Right lung (tissue), 5 donors: ENCODE measurements around the gene HYAL1. TPM values are rescaled to one million over a fixed set of nuclear protein-coding genes. Genes with fewer than 3 reads are reported as not detected.
"Not testable (repeated sequence)": the region's sequence is repeated elsewhere in the genome, so short reads cannot be mapped to it uniquely, and the experiment has no call there.

Source experiments
- DNase-seq, 2 donors: peaks; one replicate each; pipeline ENCODE4 v3.0.0-alpha.2; 2013
- polyA plus RNA-seq, 5 donors: library from polyadenylated mRNA; unstranded; fragments of 120-200 nt; gene quantifications; one replicate each; pipeline versions ENCODE4 v1.2.1 to v1.2.3, GENCODE V29; 2013; ENCODE audit warnings: inconsistent platforms in 1 of 5, low replicate concordance in 1 of 5; ENCODE audit not compliant: insufficient read length in 5 of 5, insufficient read depth in 1 of 5

The HYAL1 gene
- polyA plus RNA-seq, 5 donors = 2.2 to 3.1 (median 2.5) TPM

DNA sequence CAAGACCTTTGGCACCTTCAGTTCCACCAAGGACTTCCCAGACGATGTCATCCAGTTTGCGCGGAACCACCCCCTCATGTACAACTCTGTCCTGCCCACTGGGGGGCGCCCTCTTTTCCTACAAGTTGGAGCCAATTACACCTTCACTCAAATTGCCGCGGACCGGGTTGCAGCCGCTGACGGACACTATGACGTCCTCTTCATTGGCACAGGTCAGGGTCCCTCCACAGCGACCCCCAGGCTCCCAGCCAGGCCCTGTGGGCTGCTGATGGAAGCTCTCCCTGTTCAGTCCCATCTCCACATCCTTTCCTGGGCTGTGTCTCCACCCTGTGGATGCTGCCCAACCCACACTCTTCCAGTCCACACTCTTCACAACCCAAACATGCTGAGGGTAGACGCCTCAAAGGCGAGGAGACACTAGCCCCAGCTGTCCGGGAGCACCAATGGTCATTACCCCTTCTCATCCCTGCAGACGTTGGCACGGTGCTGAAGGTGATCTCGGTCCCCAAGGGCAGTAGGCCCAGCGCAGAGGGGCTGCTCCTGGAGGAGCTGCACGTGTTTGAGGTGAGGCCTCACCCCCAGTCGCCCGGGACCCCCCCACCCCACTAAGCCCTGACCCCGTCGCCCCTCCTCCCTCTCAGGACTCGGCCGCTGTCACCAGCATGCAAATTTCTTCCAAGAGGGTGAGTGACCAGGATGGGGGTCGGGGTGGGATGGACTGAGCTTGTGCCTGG lies 28.8 kb downstream of the HYAL1 start:
- DNase-seq = no peak

DNA sequence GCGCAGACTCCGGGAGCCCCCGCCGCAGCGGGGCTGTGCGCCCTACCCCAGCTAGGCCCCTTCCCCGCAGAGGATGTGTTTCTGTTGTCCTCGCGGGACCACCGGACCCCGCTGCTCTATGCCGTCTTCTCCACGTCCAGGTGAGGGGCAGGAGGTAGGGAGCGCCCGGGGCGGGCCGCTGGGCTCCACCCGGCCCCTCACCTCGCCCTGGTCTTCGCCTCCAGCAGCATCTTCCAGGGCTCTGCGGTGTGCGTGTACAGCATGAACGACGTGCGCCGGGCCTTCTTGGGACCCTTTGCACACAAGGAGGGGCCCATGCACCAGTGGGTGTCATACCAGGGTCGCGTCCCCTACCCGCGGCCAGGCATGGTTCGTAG lies 29.7 kb downstream of the HYAL1 start:
- DNase-seq = no peak

DNA sequence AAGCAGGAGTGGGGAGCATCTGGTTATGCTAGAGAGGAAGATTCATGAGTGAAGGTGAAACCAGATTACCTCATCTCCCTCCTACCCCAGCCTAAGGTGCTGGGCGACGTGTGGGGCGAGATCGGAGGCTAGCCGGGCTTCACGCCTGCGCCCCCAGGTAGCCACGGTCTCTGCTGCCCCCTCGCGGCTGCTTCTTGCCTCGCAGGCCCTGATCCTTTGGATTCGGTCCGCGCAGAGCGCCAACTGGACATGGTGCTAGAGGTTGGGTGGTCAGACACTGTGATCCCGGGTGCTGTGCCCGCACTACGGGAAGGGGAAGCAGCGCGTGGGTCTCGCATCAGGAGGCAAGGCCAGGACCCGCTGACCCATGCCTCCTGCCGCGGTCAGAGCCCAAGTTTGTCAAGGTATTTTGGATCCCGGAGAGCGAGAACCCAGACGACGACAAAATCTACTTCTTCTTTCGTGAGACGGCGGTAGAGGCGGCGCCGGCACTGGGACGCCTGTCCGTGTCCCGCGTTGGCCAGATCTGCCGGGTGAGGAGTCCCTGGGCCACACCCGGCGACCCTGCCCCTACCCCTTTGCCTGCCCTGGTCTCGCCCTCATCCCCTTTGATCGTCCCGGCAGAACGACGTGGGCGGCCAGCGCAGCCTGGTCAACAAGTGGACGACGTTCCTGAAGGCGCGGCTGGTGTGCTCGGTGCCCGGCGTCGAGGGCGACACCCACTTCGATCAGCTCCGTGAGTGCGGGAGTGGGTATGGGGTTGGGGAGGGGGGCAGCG lies 30.3 kb downstream of the HYAL1 start:
- DNase-seq = peak; percentile 76 to 79

DNA sequence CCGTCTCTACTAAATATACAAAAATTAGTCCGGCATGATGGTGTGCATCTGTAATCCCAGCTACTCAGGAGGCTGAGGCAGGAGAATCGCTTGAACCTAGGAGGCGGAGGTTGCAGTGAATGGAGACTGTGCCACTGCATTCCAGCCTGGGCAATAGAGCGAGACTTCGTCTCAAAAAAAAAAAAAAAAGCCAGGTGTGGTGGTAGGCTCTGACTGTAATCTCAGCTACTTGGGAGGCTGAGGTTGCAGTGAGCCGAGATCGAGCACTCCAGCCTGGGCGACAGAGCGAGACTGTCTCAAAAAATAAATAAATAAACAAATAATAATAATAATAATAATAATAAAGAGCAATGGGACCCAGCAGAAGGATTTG lies 30.9 kb downstream of the HYAL1 start:
- not testable (repeated sequence) for DNase-seq

DNA sequence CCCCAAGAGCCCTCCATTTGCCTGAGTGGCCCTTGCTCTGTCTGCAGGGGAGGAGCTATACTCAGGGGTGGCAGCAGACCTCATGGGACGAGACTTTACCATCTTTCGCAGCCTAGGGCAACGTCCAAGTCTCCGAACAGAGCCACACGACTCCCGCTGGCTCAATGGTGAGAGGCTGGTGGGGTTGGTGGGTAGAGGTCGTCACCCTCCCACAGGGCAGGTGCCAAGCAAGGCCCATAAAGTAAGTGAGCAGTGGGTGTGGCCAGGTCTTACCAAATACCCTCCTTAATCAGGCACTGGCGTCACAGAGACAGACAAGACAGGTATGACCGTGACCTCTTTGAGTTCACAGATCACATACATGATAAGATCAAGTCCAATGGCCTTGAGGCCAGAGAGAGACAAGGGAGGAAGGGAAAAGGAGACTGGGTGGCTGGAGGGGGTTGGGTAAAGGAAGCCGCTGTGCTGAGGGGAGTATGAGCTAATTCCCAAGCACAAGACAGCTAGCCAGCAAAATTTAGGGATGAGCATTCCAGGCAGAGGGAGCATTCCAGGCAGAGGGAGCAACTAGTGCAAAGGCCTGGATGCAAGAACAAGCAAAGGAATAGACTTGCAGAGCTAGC lies 31.9 kb downstream of the HYAL1 start:
- DNase-seq = no peak

DNA sequence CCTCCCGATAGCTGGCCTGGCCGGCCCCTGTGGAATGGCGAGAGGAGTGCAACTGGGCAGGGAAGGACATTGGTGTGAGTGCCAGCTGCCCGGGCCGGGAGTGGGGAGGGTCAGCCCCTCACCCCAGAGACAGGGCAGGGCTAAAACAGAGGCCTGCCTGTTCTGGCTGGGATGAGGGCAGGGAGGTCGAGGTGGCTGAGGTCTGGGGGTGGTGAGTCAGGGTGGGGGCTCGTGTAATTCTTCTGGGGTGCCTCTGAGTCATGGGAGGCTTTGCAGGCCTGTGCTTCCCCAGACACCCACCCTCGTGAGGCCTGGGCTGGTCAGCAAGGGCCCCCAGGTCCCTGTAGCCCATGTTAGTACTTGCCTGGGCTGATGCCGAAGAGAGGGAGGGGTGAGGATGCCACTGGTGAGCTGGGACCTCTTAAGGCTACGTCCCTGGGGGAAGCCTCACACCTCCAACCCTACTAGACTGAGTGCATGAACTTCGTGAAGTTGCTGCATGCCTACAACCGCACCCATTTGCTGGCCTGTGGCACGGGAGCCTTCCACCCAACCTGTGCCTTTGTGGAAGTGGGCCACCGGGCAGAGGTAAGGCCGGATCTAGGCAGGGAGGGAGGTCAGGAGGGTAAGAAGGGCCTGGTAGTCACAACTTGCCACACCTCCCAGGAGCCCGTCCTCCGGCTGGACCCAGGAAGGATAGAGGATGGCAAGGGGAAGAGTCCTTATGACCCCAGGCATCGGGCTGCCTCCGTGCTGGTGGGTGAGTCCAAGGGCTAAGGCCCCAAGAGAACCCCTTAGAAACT lies 32.8 kb downstream of the HYAL1 start:
- DNase-seq = no peak

DNA sequence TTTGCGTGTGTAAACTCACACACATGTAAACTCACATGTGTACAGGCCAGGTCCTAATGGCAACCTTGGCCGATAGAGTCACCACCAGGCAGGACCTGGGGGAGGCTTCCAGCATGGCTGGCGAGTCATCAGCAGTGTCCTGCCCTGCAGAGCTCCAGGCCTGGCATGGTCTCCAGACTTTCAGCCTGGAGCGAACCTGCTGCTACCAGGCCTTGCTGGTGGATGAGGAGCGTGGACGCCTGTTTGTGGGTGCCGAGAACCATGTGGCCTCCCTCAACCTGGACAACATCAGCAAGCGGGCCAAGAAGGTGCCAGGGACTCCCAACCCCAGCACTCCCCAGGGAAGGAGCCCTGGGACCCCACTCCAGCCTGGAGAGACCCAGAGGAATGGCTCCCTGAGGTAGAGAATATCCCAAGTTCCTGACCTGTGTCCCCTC lies 33.4 kb downstream of the HYAL1 start:
- DNase-seq = no peak

DNA sequence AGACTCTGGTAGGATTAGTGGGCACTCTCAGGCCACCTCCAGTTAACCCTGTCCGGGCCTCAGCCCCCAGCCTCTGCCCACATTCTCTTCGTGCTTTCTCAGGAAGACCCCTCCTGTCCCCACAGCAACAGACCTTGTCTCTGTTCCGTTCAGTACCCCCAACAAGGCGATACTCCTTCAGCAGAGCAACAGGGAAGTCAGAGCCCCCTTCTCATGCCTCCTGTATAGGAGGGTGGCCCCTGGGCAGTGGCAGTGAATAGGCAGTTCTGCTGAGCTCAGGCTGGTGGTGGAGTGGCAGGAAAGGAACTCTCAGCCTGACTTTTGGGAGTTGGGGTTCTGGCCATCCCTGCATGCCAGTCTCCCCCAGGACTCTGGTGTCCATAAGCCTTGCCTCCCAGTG lies 33.9 kb downstream of the HYAL1 start:
- no peak for DNase-seq

DNA sequence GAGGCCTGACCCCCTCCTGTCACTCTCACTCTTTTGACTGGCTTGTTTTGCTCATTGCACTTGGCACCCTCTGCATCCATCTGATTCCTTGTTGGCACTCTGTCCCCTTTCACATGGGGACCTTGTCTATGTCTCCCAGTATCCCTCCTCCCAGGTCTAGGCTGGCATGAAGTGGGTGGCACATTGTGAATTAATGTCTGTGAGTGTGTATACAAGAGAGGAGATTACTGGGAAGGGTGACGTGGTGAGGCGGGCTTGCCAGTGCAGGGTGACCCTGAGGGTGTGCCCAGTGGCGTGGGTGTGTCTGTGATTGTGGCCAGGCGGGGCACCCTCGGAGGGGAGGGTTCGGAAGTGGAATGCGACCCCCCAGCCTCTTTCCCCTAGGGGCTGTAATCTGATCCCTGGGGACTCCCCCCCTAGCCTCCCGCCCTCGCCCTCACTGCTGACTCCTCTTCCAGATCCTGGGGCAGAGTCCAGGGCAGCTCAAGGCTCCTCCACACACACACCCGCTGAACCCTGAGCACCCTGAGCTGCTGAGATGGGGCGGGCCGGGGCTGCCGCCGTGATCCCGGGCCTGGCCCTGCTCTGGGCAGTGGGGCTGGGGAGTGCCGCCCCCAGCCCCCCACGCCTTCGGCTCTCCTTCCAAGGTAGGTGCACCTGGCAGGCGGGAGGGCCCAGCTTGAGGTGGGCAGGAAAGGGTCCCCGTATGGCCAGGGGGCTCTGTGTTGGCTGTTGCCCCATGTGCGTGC lies 34.5 kb downstream of the HYAL1 start, which contains the start of gene SEMA3B:
Gene SEMA3B, plus strand, starts transcription at position 445 of the 749 bp plus-strand sequence. Its CDS starts 94 bp downstream, at position 539.
- DNase-seq = peak in 1 of 2 donors; percentile 52

DNA sequence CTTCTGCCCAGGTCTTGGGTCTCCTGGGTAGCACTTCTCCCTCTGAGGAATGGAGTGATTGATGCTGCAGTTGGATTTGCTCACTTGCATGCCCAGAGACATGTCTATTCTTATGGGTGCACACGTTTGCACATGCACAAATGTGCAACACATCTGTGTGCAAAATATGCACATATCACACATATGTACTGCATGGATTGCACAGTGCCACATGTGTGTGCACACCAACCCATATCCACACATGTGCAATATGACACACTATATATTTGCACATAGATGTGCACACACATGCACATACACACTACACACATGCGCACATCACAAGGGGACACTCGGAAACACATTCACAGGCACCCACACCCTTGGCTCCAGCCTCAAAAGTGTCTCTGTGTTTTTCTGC lies 35.1 kb downstream of the HYAL1 start:
- no peak for DNase-seq

DNA sequence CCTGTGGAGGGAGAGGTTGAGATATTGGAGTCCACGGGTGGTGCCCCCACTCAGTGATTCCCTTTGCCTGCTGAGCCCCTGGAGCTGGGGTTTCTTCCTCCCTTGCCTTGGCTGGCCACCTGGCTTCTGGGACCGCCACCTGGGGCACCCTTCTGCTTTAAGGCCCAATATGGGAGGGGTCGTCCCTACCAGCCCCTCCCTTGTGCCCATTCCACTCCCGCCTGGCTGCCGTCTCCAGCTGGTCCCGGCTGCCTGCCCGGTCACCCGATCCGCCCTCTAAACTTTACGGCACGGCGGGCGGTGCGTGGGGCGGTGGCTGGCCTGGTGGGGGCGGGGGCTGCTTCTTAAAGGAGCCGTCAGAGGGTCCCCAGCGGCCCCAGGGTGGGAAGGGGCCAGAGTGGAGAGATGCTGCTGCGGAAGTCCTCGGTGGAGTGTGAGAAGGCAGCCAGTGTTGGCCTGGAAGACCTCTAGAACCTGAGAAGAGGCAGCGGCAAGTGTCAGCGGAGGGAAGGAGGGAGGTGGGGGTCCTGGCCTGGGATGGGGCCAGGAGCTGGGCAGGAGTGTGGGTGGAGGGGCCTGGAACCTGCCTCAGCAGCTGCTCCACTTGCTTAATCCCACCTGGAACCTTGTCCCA lies 36.0 kb downstream of the HYAL1 start:
- no peak for DNase-seq

DNA sequence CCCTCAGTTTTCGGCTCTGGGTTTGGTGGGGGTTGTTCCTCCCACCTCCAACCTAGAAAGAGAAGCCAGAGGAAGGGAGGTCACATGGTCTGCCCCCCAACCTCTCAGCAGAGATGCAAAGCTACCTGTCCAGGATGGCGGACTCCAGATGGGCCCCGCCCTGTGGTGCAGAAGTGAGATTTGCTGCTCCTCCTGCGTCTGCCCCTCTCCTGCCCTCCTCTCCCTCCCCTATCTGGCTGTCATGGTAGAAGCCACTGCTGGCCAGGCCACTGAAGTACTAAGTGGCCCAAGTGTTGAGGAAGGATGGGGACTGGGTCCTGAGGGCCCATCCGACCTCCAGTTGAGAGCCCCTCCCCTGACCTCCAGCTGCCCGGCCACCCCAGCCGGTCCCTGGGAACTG lies 36.5 kb downstream of the HYAL1 start:
- DNase-seq = no peak

DNA sequence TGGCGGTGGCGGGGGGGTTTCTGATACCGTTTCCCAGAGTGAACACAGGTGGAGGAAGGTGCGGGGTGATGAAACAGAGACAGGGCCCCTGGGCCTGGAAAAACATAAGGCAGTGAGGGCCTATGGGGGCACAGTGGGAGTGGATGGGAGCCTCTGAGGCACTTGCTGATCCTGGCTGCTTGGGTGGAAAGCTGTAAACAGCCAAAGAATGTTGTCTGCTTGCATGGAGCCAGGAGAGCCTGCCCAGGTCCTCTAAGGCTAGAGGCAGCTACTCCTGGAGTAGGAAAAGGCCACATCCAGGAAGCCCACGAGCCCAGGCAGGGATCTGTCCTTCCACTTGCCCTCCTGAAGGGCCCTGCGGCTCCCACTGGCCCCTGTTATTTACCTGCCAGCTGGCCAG lies 37.4 kb downstream of the HYAL1 start:
- no peak for DNase-seq

DNA sequence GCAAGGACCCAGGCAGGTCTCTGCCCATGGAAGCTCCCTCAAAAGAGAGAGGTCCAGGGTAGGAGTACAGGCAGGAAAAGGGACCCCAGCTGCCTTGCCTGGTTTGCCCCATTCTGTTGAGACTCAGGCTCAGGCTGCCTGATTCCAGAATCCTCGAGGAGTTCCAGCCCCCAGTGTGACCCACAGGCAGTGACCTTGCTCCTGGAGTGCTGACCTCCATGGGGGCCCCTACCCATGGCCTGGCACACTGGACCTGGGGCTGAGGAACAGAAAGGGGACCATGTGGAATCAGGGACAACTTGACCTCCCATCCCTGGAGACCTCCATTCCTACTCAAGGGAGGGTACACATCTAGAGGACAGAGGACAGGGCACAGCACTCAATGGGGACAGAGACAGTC lies 37.8 kb downstream of the HYAL1 start:
- DNase-seq = no peak

DNA sequence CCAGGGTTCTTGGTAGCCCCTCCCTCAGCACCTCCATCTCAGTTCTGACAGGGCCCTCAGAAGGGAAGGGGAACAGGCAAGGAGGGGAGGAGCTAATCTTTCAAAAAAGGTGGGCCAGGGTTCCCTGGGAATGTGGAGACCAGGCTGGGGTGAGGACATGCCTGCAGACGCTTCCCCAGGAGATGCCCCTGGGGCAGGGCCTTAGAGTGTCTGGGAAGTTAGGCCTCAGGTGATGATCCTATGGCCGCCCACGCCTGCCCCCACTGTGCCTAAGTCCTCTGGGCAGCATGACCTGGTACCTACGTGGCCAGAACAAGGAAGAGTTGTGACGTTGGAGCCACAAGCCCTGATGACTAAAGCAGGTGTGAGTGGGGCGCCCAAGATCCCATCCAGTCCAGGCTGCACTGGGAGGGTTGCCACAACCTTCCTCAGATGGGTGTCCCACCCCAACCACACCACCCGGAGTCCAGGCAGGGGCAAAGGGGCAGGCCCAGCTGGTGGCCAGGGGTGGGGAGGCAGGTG lies 38.3 kb downstream of the HYAL1 start:
- DNase-seq = no peak

DNA sequence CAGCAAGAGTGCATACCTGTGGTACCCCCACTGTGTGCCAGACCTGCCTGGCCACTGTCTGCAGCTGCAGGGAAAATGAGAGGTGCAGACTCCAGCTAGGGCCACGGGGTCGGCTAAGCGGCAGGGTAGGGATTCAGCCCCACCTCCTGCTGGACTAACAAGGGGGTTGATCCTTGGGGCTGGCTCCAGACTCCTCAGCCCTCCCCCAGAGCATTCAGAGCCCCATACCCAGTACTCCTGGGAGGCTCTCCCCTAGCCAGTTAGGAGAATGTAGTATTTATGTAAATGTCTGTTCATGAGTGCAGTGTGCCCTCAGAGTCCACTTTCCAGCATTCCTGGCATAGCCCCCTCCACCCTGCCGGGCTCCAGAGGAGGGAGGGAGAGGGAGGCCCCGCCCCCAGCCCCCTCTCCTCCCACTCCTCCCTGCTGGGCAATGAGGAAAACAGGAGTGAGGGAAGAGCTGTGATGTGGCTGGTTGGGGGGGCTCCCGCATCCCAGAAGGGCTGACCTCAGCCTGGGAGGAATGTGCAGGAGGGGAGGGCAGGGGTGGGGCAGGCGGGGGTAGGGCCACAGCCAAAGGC lies 38.9 kb downstream of the HYAL1 start:
- peak; percentile 88 to 89 for DNase-seq

DNA sequence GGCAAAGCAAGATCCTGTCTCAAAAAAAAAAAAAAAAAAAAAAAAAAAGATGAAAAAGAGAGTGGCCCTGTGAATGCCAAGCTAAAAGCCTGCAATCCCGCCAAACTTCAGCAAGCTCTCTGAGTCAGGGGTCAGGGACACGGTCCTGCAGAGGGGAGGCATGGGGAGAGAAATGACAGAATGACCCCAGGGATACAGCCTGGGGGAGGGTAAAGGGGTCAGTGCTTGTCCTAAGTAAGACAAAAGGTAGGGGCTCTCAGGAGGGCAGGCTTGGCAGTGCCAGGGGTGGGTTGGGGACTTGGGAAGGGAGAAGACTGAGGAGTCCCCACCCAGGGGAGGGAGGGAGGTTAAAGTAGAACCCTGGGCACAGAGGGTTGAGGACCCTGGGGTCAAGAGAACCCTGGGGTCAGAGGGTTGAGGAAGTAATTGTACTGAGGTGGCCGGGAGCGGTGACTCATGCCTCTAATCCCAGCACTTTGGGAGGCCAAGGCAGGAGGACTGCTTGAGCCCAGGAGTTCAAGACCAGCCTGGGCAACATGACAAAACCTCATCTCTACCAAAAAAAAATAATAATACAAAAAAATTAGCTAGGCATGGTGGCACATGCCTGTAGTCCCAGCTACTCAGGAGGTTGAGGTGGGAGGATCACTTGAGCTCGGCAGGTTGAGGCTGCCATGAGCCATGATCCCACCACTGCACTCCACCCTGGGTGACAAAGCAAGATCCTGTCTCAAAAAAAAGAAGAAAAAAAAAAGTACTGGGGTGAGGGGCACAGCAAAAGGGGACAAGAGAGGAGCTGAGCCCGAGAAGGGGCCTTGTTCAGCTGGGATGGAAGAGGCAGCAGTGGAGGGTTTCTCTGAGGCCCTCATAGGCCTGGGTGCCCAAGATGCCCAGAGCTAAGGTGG lies 39.6 kb downstream of the HYAL1 start:
- DNase-seq = no peak

DNA sequence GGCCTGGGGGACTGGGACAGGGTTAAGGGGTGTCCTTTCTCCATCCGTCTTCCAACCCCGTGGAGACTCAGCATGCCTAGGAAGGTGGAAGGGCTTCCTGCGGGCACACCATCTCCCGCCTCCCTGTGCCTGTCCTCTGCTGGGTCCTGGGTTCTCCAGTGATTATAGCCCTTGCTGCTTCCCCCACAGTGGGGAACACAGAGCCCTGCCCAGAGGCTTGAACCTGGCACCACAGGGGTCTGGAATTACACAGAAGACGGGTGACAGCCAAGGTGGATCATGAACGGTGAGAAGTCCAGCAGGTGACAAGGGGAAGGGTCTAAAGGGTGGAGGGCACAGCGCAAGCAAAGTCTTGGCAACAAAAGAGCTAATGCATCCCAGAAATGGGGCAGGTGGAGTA lies 40.6 kb downstream of the HYAL1 start:
- DNase-seq = no peak

DNA sequence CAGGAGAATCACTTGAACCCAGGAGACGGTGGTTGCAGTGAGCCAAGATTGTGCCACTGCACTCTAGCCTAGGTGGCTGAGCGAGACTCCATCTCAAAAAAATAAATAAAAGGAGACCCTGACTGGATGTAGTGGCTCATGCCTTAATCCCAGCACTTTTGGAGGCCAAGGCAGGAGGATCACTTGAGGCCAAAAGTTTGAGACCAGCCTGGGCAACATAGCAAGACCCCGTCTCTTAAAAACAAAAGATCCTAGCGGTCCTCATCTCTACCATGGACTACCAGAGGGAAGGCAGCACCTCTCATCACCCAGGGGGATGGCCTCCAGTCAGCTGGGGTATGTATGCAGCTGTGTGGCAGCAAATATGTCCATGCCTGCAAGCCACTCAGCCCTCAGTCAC lies 41.2 kb downstream of the HYAL1 start:
- not testable (repeated sequence) for DNase-seq
